T-helper 2 cell treated with Interferon-gamma antibody and Interleukin-4, amounts not matched to agents 100 ng/mL and 5 ng/mL, for 36 hours (primary cell): ENCODE results near the gene NRCAM. TPM values are rescaled to one million over a fixed set of nuclear protein-coding genes. Genes with fewer than 3 reads are reported as not detected.

Experiments
- intact Hi-C: fragments of 100-400 bp; cut with micrococcal nuclease; formaldehyde crosslinking; loops from one replicate; pipeline ENCODE4 v1.15.1; 2023
- total RNA-seq: library from RNA; stranded (reverse); gene quantifications from 2 replicates; pipeline ENCODE4 v1.2.3, GENCODE V29; 2022

Gene NRCAM
- total RNA-seq, 1 donor from 2014 or later = not detected

DNA sequence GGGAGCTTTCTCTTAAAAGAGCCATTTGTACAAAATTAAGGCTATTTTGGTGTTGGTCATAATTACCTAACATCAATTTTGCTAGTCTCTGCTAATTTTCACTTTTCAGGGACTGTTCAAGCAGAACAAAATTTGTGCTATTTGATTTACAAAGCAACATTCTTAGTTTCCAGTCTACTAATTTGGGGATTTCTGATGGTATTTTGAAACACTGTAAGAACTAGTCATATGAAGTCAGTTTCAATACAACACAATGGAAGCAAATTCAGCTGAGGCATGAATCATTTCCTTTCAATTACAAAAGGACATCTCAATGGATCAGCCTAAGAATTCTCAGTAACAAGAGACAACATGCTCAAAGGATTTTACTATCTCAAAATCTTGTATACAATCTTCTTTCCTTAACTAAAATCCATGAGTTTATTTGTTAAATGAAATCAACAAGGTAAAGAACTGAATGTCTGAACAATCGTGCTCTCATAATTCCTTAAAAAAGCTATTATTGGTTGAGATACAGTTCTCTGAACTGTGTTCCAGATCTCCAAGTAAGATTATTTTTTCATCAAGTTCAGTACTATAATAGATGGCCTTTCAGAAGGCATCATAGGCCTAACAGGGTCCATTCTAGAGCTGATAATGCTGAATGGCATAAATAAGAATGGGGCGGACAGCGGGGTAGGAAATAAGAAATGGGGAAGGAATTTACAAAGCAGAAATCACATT lies 144.6 kb downstream of the NRCAM start:
- intact Hi-C loops = no loop called here

DNA sequence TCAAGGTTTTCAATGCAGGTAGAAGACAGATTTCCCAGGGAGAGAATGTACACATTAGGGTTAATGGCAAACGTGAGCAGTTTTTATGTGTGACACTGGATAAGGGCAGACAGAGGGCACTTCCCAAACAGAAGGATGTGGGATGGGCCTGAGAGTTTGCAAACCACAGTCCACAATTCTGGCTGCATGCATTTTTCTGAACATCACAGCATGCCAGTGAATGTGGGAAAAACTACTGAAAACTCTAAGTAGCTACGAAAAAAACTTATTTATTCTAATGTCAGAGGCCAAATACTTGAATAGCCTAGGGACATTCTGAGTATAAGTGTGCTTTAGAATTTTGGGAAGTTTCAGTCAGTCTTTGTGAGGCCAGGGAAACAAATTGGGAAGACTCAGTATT lies 145.9 kb downstream of the NRCAM start:
- intact Hi-C loops = no loop called here

DNA sequence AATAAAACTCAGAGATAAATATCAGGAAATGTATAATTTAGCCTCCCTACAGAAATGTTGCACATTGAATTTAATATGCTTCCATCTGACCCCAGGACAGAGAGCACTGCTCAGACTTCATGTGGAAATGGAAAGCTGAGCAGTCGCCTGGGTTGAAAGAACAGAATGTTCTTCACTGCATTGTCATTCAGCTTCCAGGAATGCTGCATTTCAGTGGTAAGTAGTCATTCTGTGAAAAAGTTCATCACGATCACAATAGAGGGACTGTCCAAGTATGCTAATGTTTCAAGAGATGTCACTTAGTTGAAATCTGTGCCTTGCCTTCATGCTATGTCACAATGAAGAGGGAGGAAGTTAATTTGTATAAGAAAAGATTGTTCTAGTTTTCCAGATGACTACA lies 147.3 kb downstream of the NRCAM start:
- intact Hi-C loops = no loop called here

DNA sequence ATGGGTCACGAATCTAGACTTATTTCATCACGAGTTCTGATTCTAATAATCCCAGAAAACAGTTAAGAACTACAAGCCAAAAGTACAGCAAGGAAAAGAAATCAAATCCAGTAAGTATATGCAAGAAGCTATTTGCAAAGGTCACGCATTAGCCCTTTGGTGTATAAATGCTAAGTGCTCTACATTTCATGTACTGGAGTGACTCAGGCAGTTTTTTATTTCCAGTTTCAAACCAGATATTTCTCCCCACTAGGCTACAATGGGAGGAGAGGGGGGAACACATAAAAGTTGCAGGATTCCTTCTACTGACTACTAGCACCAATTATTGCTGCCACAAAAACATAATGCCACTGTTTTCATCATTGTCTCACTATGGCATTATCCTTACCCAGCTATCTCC lies 148.0 kb downstream of the NRCAM start:
- intact Hi-C loops = no loop called here

DNA sequence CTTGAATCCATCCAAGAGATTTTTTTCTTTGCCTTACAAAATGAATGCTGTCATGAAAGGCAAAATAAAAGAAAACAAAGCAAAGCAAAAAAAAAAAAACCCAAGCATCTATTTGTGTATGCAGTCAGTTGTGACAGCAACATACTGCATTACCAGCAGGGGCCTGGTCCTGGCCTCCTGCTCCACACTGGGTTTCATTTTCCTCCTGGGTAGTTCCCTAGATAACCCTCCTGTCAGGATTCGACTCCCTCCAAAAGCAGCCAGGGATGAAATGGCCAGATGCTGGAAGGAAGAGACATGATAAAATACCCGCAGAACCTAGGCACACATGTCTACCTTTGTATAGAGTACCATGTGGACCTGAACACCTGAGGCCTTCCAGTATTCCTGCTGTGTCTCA lies 148.6 kb downstream of the NRCAM start:
- intact Hi-C loops = no loop called here

DNA sequence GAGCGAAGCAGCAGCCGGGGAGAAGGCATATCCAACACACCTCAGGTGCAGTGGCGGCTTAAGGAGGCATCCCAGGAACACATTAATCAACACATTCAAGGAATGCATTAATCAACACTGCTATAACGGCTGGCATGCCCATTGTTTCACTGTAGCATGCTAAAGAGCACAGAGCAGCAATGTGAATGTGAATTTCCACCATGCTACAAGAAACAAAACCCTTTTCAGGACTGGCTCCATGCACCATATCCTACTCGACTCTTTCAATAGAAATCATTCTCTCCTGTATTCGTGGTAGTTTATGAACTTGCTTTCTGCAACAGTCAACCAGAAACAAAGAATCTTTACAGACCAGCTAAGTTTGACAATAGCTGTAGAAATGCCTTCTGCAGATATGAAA lies 149.0 kb downstream of the NRCAM start:
- intact Hi-C loops = no loop called here

DNA sequence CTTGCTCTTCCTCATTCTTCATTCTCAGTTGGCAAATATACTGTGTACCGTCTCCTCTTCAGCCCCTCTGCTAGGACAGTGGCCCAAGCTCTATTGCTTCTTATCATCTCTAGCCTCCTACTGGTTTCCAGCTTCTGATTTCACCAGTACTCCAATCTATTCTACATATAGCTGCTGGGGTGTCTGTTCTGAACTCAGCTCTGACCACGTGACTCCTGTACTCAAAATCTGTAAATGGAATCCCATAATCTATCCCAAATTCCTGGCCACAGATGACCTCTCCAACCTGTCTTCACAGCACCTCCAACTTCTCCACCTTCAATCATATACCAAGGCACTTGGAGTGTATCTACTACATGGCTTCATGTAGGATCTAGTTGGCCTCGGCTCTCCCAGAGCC lies 152.9 kb downstream of the NRCAM start:
- intact Hi-C loops = no loop called here

DNA sequence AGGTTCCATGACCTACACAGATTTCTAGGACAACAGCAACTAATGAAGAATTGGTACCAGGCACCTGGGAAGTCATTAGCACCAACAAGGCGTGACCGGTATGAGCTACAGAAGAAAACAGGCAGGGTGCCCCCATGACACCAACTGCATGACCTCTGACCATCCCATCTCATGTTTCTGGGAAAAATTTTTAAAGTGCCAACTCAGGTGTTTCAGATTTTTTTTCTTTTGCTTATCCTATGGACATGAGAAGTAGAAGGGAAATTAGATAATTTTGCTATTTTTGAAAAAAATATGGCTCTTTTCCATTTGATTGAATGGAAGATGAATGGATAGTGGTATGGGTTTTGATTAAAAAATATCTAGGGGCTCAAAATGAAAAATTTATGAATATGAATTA lies 154.8 kb downstream of the NRCAM start:
- intact Hi-C loops = no loop called here

DNA sequence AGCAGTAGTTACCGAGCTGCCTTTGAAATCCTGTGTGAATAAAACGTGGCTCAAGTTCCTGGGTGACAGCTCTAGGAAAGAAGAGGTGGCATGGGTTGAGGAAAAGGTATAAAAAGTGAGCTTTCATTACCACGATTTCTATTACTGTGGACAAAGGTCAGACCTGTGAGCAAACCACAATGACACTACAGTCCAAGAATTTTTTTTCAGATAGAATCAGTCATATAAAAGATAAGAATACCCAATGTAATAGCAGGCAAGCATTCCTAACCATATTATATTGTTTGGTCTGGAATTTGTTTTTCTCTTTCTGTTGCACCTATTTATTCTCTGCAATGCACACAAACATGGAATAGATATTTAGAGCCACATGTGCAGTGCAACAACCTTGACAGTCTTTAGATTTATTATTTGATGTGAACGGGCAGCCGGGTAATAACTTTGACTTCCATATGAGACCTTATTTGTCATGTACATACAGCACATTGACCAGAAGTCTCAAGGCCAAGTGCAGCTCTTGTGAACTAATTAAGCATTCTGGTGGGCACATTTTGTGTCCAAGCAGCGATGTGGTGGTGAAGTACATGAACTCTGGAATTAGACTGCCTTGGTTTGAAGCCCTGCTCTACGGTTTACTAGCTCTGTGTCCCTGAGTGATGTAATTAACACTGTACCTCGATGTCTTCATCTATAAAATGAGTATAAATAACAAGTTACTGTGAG lies 156.8 kb downstream of the NRCAM start:
- intact Hi-C loops = no loop called here

DNA sequence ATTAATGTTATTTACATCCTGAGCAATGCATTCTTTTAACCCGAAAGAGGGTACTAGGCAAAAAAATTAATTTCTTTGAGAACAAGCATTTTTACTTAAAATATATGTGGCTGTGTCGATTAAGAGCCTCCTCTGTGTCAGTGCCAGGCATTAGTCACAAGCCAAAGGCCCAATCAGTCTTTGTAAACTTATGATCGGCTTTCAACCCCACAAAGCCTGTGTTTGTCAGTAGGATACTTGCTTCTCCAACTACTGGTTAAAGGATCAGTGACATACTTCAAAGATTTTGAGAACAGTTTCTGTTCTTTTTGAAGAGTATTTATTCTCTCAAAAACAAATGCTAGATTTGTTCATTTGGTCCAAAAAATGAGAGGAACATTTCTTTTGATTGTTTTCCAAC lies 159.3 kb downstream of the NRCAM start:
- intact Hi-C loops = no loop called here

DNA sequence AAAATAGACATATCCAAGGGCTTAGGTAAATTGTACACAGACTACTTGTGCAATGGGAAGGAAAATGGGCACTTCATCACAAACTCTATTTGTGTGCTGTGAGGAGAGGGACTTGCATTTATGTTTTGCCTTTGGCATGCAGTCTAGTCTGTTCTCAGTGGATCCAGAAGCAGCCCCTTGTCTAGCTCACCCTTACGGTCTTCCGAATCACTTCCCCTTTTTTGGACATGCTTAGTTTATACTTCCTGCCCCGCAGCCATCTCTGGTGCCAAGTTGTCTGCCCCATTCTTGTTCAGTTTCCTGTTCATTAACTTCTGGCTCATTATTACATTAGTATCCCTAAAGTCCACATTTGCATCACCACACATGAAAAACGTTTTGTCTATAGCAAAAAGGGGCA lies 161.6 kb downstream of the NRCAM start:
- intact Hi-C loops = no loop called here

DNA sequence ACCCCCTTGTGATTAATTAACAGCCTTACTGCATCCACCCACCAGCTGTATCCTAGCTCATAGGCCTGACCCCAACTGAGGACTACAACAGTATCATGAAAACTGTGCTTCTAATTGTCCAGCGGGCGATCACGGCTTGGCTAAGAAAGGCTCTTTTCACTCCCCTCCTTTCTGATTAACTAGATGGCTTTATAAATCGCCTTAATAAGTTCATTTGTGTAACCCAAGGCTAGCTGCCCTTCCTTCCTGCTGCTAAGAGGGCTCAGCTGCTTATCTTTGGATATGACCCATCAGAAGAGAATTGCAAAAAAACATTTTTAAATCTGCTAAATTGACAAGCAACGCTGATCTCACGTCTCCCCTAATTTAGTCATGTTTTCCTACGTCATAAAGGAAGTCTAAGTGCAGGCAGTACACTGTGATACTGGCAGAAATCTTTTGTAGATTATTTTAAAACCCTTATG lies 163.1 kb downstream of the NRCAM start:
- intact Hi-C loops = no loop called here

DNA sequence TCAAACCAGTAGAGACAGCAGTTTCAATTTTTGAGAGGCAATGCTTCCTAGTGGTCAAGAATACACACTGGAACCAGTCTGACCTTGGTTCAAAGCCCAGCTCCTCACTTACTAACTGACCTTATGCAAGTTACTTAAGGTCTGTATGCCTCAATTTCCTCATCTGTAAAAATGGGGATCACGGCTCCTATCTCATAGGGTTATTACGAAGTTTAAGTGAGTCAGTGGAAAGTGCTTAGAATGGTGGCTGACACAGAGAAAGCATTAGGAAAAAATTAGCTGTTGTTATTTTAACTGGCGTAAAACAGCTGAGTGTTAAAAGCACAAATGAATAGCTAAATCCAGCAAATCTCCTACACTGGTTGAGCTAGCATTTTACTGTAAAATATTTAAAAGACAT lies 163.7 kb downstream of the NRCAM start:
- intact Hi-C loops = no loop called here

DNA sequence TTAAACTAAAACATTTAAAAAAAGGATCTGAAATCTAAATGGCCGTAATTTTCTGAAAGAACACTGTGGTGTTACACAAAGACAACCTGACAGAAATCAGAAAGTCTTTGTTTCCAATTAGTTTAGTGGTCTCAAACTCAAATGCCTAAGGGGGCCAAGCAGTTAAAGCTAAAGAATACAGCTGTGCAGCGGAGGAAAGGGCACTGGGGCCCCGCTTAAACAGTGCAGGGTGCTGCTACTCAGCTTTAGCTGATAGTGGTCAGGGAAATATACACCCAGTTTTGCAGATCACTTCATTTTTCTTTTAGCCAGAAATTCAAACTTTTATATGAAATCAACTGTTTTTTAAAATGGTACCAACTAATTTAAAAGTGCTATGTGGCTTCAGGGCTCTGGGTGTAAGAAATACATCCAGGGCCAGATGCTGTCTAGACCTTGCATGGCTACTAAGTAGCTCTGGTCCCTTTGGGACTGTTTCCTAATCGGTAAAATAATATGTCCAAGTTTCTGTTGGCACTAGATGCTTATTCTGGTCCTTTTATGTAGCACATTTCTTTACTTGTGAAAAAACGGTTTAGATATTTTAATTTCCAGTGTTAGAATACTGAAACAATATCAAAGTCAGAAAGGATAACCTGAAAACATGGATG lies 164.3 kb downstream of the NRCAM start:
- intact Hi-C loops = no loop called here

DNA sequence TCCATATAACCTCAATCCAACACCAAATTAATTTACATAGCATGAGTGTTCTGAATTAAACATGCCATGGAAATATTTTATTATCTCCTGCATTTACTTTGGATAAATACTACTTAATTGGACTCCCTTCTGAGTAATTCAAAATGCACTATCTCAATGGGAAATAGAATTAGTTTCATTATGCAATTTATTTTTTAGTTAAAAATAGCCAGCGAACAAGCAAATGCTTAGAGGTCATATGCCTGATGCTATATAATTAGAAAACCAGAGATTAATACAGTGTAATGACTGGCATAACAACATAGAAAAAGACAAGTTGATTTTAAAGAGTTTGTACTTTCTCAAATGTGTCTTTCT lies 165.1 kb downstream of the NRCAM start:
- intact Hi-C loops = no loop called here

DNA sequence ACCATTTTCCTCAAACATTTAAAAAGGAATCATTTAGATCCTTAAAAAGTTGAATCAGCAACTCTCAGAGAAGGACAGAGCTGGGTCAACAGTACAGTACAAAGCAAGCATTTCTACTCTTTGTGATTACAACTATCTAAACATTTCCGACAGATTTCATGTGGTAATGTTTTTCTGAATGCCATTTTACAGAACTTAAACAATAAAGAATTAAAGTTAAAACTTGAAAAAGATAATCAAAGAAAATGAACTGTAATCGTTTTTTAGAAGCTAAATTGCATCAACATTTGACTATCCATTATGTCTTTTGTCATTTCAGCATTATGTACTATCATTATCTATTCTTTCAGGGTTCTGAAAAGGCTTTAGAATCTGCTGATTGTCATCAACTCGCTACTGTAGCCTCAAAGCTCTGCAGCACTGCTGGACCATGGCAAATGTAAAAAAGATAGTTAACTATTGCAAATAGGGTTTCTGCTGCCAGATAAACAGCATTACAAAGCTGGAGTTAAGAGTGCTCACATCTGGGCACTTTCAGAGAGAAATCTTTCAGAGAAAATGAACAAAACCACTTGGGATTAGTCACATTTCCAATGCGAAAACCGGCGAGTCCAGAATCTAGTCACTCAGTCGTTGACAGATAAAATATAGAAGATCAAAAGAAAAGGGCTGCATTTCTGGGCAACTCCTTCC lies 165.6 kb downstream of the NRCAM start:
- intact Hi-C loops = no loop called here

DNA sequence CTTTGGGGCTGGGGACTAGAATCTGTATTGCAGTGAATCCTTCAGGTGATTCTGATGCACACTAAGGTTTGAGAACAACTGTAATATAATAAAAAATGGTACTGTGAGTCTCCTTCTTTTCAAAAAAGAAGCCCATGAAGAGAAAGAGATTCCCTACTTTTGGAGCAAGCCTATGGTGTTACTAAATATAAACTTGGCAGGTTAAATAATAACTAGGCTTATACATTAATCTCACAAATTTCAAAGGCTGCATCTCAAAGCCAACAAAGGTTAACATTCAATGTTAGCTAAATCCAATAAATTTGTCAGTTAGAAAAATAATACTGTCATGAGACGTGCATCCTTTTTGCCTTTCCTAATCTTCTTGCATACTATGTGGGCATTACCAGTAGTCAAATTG lies 166.4 kb downstream of the NRCAM start:
- intact Hi-C loops = no loop called here

DNA sequence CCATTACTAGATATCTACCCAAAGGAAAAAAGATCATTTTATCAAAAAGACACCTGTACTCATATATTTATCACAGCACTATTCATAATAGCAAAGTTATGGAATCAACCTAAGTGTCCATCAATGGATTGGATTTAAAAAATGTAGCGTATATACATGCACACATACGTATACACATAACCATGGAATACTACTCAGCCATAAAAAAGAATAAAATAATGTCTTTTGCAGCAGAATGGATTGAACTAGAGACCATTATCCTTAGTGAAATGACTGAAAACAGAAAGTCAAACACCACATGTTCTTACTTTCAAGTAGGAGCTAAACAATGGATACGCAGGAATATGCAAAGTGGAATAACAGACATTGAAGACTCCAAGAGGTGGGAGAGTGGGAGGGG lies 168.4 kb downstream of the NRCAM start:
- intact Hi-C loops = no loop called here

DNA sequence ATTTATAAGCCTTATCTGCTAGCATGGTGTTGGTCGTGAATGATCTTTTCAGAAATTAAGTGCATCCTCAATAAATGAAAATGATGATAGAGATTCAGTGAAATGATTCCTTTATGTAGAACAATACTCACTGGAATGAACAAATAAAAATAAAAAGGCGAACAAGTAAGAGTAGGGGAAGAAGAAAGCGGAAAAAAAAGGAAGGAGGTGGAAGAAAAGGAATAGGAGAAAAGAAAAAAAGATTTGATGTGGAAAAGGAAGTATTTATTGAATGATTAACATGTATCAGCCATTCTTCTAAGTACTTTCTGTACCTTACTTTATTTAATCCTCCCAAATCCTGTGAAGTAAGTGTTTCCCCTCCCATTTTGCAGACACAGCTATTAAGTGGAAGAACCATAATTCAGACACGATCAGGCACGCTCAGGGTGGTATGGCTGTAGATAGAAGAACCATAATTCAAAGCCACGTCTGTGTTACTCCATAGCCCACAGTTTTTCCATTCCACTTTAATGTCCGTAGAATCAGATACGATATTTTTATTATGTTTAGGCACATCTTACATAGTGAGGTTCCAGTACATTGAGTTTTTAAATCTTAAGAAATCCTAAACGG lies 169.8 kb downstream of the NRCAM start:
- intact Hi-C loops = no loop called here

DNA sequence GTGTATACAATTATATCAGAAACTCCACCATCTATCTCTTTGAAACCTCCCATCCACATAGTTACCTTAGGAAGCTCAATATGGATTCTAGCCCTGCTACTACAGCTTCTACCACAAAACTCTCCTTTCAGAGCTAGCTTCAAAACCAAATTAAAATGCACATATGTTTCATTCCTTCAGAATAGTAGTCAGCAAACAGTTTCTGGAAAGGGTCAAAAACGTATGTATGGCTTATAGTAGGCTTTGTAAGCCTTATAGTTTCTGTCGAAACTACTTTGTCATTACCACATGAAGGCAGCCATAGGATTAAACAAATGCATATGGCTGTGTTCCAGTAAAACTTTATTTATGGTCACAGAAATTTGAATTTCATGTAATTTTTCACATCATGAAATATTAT lies 170.5 kb downstream of the NRCAM start:
- intact Hi-C loops = no loop called here

DNA sequence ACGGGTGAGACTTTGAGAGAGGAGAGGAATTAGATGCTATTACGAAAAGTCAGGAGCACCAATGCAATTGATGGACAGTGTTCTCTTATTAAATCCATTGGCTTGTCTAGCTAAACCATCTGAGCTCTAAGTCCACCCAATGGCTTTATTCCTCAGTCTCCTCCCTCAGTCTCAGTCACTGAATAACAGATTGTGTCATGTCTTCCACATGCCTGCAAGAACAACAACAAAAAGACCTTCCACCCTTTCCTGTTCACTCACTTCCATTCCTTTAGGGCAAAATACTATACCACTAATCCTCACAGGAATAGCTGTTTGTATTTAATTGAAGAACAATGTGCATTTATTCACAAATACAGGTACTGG lies 171.2 kb downstream of the NRCAM start:
- intact Hi-C loops = no loop called here
